Measurements from ENCODE around the gene TCP11L1. TPM values are rescaled to one million over a fixed set of nuclear protein-coding genes. Genes with fewer than 3 reads are reported as not detected.
A peak's percentile ranks its signal among the peaks of the same experiment; 100 is the strongest.
"Not testable (repeated sequence)": the region's sequence is repeated elsewhere in the genome, so short reads cannot be mapped to it uniquely, and the experiment has no call there.

The TCP11L1 gene
- total RNA-seq, 1 donor: 9.2 TPM

- Histone ChIP-seq H3K4me3 (ENCODE audit: low read length) (no peak overlapping the region), H3K27me3 (ENCODE audit: insufficient read depth, low read length) (peaks cover 7% of the 10 kb centered on the region), H3K4me1 (ENCODE audit: insufficient read depth, low read length) (peaks cover 14% of the 10 kb centered on the region), H3K9me3 (ENCODE audit: low read depth, low read length) (no peaks in the 10 kb centered on the region)
Observed at GRCh38 chr11:33018840-33019239, 20.5 kb upstream of the TCP11L1 start.

- no peaks in the 10 kb centered on the region for H3K9me3 ChIP-seq (ENCODE audit: low read depth, low read length)
- peaks cover 7% of the 10 kb centered on the region for H3K27me3 ChIP-seq (ENCODE audit: insufficient read depth, low read length)
- peaks cover 3% of the 10 kb centered on the region for H3K4me1 ChIP-seq (ENCODE audit: insufficient read depth, low read length)
- no peak overlapping the region for H3K4me3 ChIP-seq (ENCODE audit: low read length)
Observed at GRCh38 chr11:33021501-33021900, 17.9 kb upstream of the TCP11L1 start.

GRCh38 chr11:33021937-33022336, 17.4 kb upstream of the TCP11L1 start:
- Histone ChIP-seq H3K9me3 (ENCODE audit: low read depth, low read length) (no peaks in the 10 kb centered on the region), H3K4me1 (ENCODE audit: insufficient read depth, low read length) (no peaks in the 10 kb centered on the region), H3K27me3 (ENCODE audit: insufficient read depth, low read length) (peaks cover 7% of the 10 kb centered on the region), H3K4me3 (ENCODE audit: low read length) (no peak overlapping the region)

DNA sequence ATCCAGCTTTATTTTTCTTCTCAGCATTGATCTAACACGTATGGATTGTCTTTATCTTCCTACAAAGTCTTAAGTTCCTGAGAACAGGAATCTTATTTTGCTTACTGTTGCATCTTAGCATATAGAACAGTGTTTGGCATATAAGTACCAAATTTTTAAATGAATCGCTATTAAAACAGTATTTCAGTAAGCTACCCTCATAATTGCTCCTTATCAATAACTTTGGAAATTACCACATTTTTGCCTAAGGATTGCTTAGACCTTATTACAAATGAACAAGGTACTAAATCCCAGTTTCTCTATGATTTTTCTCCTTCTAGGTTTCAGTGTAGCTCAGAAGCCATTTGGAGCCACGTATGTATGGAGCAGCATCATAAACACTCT, 14.0 kb upstream of the TCP11L1 start:
- no peak overlapping the region for H3K4me3 ChIP-seq (ENCODE audit: low read length)

GRCh38 chr11:33027233-33027632, 12.1 kb upstream of the TCP11L1 start:
- Histone ChIP-seq H3K9me3 (ENCODE audit: low read depth, low read length) (no peaks in the 10 kb centered on the region), H3K4me3 (ENCODE audit: low read length) (no peak overlapping the region), H3K27me3 (ENCODE audit: insufficient read depth, low read length) (no peaks in the 10 kb centered on the region), H3K4me1 (ENCODE audit: insufficient read depth, low read length) (no peaks in the 10 kb centered on the region)

More for the DNA sequence above, 14.0 kb upstream of the TCP11L1 start:
- Histone ChIP-seq H3K9me3 (ENCODE audit: low read depth, low read length) (no peaks in the 10 kb centered on the region), H3K27me3 (ENCODE audit: insufficient read depth, low read length) (no peaks in the 10 kb centered on the region), H3K4me1 (ENCODE audit: insufficient read depth, low read length) (no peaks in the 10 kb centered on the region)

DNA sequence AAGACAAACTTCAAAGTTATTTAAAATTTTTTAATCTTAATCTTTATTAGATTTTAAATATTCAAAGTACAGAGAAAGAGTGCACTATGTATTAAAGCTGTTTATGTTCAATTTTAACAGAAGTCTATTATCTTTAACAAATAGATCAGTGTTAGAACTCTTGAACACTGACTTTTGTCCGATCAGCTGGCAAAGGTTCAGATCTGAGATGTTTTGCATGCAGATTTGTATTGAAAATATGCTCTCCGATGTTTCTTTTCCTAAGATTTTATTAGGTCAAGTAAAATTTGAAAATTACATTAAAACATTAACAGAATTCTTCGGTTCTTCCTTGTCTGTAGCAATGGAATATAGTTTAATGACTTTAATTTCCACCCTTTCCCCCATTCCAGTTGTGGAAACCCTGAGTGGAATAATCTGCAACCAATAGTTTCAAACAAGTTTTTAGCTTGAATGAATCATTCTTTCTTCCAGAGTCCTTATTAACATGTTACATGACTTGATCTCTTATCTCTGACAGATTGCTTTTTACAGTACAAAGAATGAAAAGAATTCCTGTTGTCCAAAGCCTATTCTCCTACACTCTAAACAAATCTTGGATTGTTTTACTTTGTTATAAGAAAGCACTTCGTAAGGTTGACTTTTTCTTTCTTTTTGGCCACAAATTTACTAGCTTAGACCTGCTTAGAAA, 11.4 kb upstream of the TCP11L1 start:
- Histone ChIP-seq H3K4me3 (ENCODE audit: low read length) (no peak overlapping the region), H3K4me1 (ENCODE audit: insufficient read depth, low read length) (no peaks in the 10 kb centered on the region), H3K9me3 (ENCODE audit: low read depth, low read length) (no peaks in the 10 kb centered on the region), H3K27me3 (ENCODE audit: insufficient read depth, low read length) (no peaks in the 10 kb centered on the region)

DNA sequence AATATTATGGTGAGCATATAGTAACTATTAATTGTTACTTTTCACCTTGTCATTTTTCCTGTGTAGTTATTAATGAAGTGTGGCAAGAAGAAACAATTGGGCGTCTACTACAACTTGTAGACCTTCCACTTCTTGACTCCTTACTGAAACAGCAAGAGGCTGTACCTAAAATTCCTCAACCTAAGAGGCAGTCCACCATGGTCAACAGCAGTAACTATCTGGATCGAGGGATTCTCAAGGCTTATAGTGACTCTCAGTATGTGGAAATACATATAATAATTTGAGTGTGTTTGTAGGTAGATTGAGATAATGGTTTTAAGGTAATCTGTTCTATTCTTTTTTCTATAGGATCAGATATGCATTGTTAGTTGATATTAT, 10.8 kb upstream of the TCP11L1 start:
- H3K4me1 ChIP-seq (ENCODE audit: insufficient read depth, low read length): no peaks in the 10 kb centered on the region
- H3K27me3 ChIP-seq (ENCODE audit: insufficient read depth, low read length): no peaks in the 10 kb centered on the region
- no peaks in the 10 kb centered on the region for H3K9me3 ChIP-seq (ENCODE audit: low read depth, low read length)
- no peak overlapping the region for H3K4me3 ChIP-seq (ENCODE audit: low read length)

DNA sequence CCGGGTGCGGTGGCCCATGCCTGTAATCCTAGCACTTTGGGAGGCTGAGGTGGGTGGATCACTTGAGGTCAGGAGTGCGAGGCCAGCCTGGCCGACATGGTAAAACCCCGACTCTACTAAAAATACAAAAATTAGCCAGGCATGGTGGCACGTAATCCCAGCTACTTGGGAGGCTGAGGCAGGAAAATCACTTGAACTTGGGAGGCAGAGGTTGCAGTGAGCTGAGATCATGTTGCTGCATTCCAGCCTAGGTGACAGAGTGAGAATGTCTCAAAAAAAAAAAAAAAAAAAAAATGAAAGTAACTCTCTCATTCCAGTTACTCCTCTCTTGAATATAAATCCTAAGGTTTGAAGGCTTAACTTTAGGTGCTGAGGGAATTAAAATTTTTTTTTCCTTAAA, 10.2 kb upstream of the TCP11L1 start:
- not testable (repeated sequence) for H3K27me3 ChIP-seq (ENCODE audit: insufficient read depth, low read length); H3K9me3 ChIP-seq (ENCODE audit: low read depth, low read length); H3K4me3 ChIP-seq (ENCODE audit: low read length); H3K4me1 ChIP-seq (ENCODE audit: insufficient read depth, low read length)

DNA sequence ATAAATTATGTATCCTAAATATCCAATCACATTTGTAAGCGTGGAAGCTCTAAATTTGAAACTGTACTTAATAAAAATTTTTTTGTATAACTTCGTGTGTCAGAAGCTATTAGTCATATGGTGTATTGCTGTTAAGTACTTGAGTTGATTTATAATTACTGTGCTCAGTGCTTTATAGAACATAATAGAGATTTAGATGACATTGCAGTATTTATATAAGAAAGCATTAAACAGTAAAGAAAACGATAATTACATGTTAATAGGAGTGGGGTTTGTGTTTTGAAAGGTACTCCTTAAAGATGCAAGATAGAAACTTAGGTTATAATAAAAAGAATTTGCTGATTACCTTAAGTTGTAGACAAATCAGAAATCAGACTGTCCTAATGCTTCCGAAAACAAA, 5.9 kb upstream of the TCP11L1 start:
- no peaks in the 10 kb centered on the region for H3K4me1 ChIP-seq (ENCODE audit: insufficient read depth, low read length)
- no peaks in the 10 kb centered on the region for H3K9me3 ChIP-seq (ENCODE audit: low read depth, low read length)
- H3K4me3 ChIP-seq (ENCODE audit: low read length): no peak overlapping the region
- H3K27me3 ChIP-seq (ENCODE audit: insufficient read depth, low read length): no peaks in the 10 kb centered on the region

DNA sequence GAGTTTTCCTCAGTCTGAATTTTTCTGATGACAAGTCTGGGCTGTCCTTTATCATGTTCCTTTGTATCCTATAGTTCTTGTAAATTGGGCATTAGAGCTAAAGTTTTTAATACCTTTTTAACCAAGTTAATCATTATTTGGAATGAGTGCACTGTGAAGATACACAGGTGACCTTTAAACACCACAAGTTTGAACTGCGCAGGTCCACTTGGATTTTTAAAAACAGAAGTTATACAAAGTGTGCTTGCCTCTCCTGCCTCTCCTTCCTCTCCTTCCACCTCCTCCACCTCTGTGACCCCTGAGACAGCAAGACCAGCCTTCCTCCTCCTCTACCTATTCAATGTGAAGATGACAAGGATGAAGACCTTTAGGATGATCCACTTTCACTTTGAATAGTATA, 4.4 kb upstream of the TCP11L1 start:
- Histone ChIP-seq H3K27me3 (ENCODE audit: insufficient read depth, low read length) (no peaks in the 10 kb centered on the region), H3K4me3 (ENCODE audit: low read length) (no peak overlapping the region), H3K9me3 (ENCODE audit: low read depth, low read length) (no peaks in the 10 kb centered on the region), H3K4me1 (ENCODE audit: insufficient read depth, low read length) (peaks cover 1% of the 10 kb centered on the region)

- Histone ChIP-seq H3K4me1 (ENCODE audit: insufficient read depth, low read length) (peaks cover 14% of the 10 kb centered on the region), H3K9me3 (ENCODE audit: low read depth, low read length) (no peaks in the 10 kb centered on the region), H3K4me3 (ENCODE audit: low read length) (peak overlapping the region; percentile 96), H3K27me3 (ENCODE audit: insufficient read depth, low read length) (no peaks in the 10 kb centered on the region)
Observed at GRCh38 chr11:33040033-33040861, 875 bp downstream of the TCP11L1 start.

GRCh38 chr11:33040862-33041453, 1.6 kb downstream of the TCP11L1 start:
- peaks cover 14% of the 10 kb centered on the region for H3K4me1 ChIP-seq (ENCODE audit: insufficient read depth, low read length)
- H3K9me3 ChIP-seq (ENCODE audit: low read depth, low read length): no peaks in the 10 kb centered on the region
- no peak overlapping the region for H3K4me3 ChIP-seq (ENCODE audit: low read length)
- no peaks in the 10 kb centered on the region for H3K27me3 ChIP-seq (ENCODE audit: insufficient read depth, low read length)

GRCh38 chr11:33043221-33043830, 4.0 kb downstream of the TCP11L1 start:
- H3K4me1 ChIP-seq (ENCODE audit: insufficient read depth, low read length): peaks cover 19% of the 10 kb centered on the region
- no peaks in the 10 kb centered on the region for H3K27me3 ChIP-seq (ENCODE audit: insufficient read depth, low read length)
- H3K9me3 ChIP-seq (ENCODE audit: low read depth, low read length): no peaks in the 10 kb centered on the region

GRCh38 chr11:33044285-33044756, 4.9 kb downstream of the TCP11L1 start:
- Histone ChIP-seq H3K27me3 (ENCODE audit: insufficient read depth, low read length) (no peaks in the 10 kb centered on the region), H3K4me1 (ENCODE audit: insufficient read depth, low read length) (peaks cover 28% of the 10 kb centered on the region), H3K4me3 (ENCODE audit: low read length) (no peak overlapping the region), H3K9me3 (ENCODE audit: low read depth, low read length) (no peaks in the 10 kb centered on the region)

More at GRCh38 chr11:33043221-33043830, 4.0 kb downstream of the TCP11L1 start:
- H3K4me3 ChIP-seq (ENCODE audit: low read length): no peak overlapping the region

Measured in mononuclear cell (primary cell).